ENCODE data around the gene AKAP12. TPM values are rescaled to one million over a fixed set of nuclear protein-coding genes. Genes with fewer than 3 reads are reported as not detected.

The AKAP12 gene
- total RNA-seq, 1 donor from 2014 or later = 138 TPM

- Mint-ChIP-seq H3K4me3 (peak overlapping the region; percentile 96), H3K27me3 (peaks cover 17% of the 10 kb centered on the region), H3K4me1 (ENCODE audit: unreplicated experiment) (peaks cover 33% of the 10 kb centered on the region), H3K36me3 (peaks cover 12% of the 10 kb centered on the region), H3K9me3 (no peaks in the 10 kb centered on the region), H3K27ac (peak overlapping the region; percentile 75)
- DNase-seq (ENCODE audit: extremely low spot score, unreplicated experiment) = peak; percentile 83
- TF ChIP-seq, protein P1, sequence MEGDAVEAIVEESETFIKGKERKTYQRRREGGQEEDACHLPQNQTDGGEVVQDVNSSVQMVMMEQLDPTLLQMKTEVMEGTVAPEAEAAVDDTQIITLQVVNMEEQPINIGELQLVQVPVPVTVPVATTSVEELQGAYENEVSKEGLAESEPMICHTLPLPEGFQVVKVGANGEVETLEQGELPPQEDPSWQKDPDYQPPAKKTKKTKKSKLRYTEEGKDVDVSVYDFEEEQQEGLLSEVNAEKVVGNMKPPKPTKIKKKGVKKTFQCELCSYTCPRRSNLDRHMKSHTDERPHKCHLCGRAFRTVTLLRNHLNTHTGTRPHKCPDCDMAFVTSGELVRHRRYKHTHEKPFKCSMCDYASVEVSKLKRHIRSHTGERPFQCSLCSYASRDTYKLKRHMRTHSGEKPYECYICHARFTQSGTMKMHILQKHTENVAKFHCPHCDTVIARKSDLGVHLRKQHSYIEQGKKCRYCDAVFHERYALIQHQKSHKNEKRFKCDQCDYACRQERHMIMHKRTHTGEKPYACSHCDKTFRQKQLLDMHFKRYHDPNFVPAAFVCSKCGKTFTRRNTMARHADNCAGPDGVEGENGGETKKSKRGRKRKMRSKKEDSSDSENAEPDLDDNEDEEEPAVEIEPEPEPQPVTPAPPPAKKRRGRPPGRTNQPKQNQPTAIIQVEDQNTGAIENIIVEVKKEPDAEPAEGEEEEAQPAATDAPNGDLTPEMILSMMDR (conservative IDR thresholded peaks at IDR 0.05) = no peak
Measured at GRCh38 chr6:151240036-151240685, 394 bp downstream of the AKAP12 start.

GRCh38 chr6:151240791-151241642 lies 1.2 kb downstream of the AKAP12 start:
- H3K36me3 Mint-ChIP-seq = peaks cover 12% of the 10 kb centered on the region
- H3K27me3 Mint-ChIP-seq = peaks cover 17% of the 10 kb centered on the region
- no peak for DNase-seq (ENCODE audit: extremely low spot score, unreplicated experiment)
- peak overlapping the region; percentile 88 for H3K4me3 Mint-ChIP-seq
- H3K9me3 Mint-ChIP-seq = no peaks in the 10 kb centered on the region
- peak overlapping the region; percentile 74 for H3K27ac Mint-ChIP-seq
- TF ChIP-seq, protein P1 (conservative IDR thresholded peaks at IDR 0.05) = no peak
- peaks cover 33% of the 10 kb centered on the region for H3K4me1 Mint-ChIP-seq (ENCODE audit: unreplicated experiment)

- Mint-ChIP-seq H3K36me3 (peaks cover 12% of the 10 kb centered on the region), H3K9me3 (no peaks in the 10 kb centered on the region), H3K4me1 (ENCODE audit: unreplicated experiment) (peaks cover 31% of the 10 kb centered on the region), H3K27ac (no peak overlapping the region), H3K4me3 (peak overlapping the region; percentile 88), H3K27me3 (peaks cover 15% of the 10 kb centered on the region)
- TF ChIP-seq, protein P1 (conservative IDR thresholded peaks at IDR 0.05) = no peak
- DNase-seq (ENCODE audit: extremely low spot score, unreplicated experiment) = no peak
Measured at GRCh38 chr6:151241853-151242252, 2.1 kb downstream of the AKAP12 start.

GRCh38 chr6:151242420-151242861 lies 2.7 kb downstream of the AKAP12 start:
- Mint-ChIP-seq H3K9me3 (no peaks in the 10 kb centered on the region), H3K27ac (no peak overlapping the region), H3K4me1 (ENCODE audit: unreplicated experiment) (peaks cover 28% of the 10 kb centered on the region), H3K36me3 (peaks cover 12% of the 10 kb centered on the region), H3K4me3 (peak overlapping the region; percentile 88), H3K27me3 (peaks cover 12% of the 10 kb centered on the region)
- no peak for DNase-seq (ENCODE audit: extremely low spot score, unreplicated experiment)
- TF ChIP-seq, protein P1 (conservative IDR thresholded peaks at IDR 0.05) = no peak

- Mint-ChIP-seq H3K9me3 (no peaks in the 10 kb centered on the region), H3K27ac (no peak overlapping the region), H3K36me3 (peaks cover 21% of the 10 kb centered on the region), H3K4me1 (ENCODE audit: unreplicated experiment) (peaks cover 32% of the 10 kb centered on the region), H3K27me3 (peaks cover 12% of the 10 kb centered on the region), H3K4me3 (peak overlapping the region; percentile 88)
- TF ChIP-seq, protein P1 (conservative IDR thresholded peaks at IDR 0.05) = no peak
- no peak for DNase-seq (ENCODE audit: extremely low spot score, unreplicated experiment)
Measured at GRCh38 chr6:151243481-151243880, 3.7 kb downstream of the AKAP12 start.

Data from type B pancreatic cell (in vitro differentiated cells).